Activated CD4-positive, alpha-beta memory T cell treated with anti-CD3 and anti-CD28 coated beads for 36 hours (primary cell): ENCODE measurements around the gene ATP8B1. TPM values are rescaled to one million over a fixed set of nuclear protein-coding genes. Genes with fewer than 3 reads are reported as not detected.
A peak's percentile ranks its signal among the peaks of the same experiment; 100 is the strongest.
"Not testable (repeated sequence)": the region's sequence is repeated elsewhere in the genome, so short reads cannot be mapped to it uniquely, and the experiment has no call there.

Experiments used
- CTCF ChIA-PET: fragments of 350-600 bp; sonication (Branson Sonifier 250); formaldehyde crosslinking; loops from one replicate; lab custom pipeline; 2021; ENCODE audit warnings: antibody characterized with exemption, inconsistent platforms; lab: Charles Lee
- POLR2A ChIA-PET: fragments of 350-600 bp; sonication (Branson Sonifier 250); formaldehyde crosslinking; loops from one replicate; lab custom pipeline; 2021; ENCODE audit warnings: antibody characterized with exemption; lab: Charles Lee
- DNase-seq: peaks from one replicate; pipeline ENCODE4 v3.0.0-alpha.2; 2020
- H3K27ac Mint-ChIP-seq: one replicate; pipeline ENCODE4 v1.8.0; 2021; ENCODE audit warnings: mixed read lengths
- H3K27me3 Mint-ChIP-seq: one replicate; pipeline ENCODE4 v1.8.0; 2021; ENCODE audit warnings: mixed read lengths
- H3K36me3 Mint-ChIP-seq: one replicate; pipeline ENCODE4 v1.8.0; 2021; ENCODE audit warnings: mixed read lengths
- H3K4me1 Mint-ChIP-seq: one replicate; pipeline ENCODE4 v1.8.0; 2021; ENCODE audit warnings: low read depth, mixed read lengths
- H3K4me3 Mint-ChIP-seq: one replicate; pipeline ENCODE4 v1.8.0; 2021; ENCODE audit warnings: mild to moderate bottlenecking, mixed read lengths
- H3K9me3 Mint-ChIP-seq: one replicate; pipeline ENCODE4 v1.8.0; 2021; ENCODE audit warnings: mixed read lengths
- intact Hi-C: fragments of 100-400 bp; cut with micrococcal nuclease; formaldehyde crosslinking; loops from one replicate; pipeline ENCODE4 v1.15.1; 2023
- total RNA-seq, 2 experiments: library from RNA; stranded (reverse); gene quantifications; one replicate each; pipeline ENCODE4 v1.2.3, GENCODE V29; 2021

Gene ATP8B1
- total RNA-seq, 2 experiments from 2014 or later = not detected

DNA sequence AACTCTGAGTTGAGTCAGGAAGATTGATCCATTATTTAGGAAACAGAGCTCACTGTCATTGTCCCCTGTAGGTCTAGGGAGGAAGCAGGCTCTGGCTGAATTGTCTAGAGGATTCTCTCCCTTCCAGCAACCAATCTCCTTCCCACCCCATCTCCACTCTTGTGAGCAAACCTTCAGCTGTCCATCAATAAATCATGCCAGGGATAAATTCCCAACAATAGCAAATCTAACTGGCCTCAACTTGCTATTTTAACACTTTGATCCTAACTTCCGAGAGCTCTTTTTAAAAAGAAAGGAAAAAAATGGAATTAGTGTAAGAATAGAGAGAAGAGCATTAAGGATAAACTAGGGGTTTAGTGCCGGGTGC is 53.5 kb downstream of the ATP8B1 start:
- H3K4me3 Mint-ChIP-seq = no peak overlapping the region
- H3K27ac Mint-ChIP-seq = no peak overlapping the region
- H3K9me3 Mint-ChIP-seq = no peaks in the 10 kb centered on the region
- POLR2A ChIA-PET = no interaction called here
- intact Hi-C loops = no loop called here
- no peaks in the 10 kb centered on the region for H3K36me3 Mint-ChIP-seq
- no peaks in the 10 kb centered on the region for H3K27me3 Mint-ChIP-seq
- DNase-seq = no peak
- CTCF ChIA-PET = no interaction called here
- peaks cover 6% of the 10 kb centered on the region for H3K4me1 Mint-ChIP-seq

DNA sequence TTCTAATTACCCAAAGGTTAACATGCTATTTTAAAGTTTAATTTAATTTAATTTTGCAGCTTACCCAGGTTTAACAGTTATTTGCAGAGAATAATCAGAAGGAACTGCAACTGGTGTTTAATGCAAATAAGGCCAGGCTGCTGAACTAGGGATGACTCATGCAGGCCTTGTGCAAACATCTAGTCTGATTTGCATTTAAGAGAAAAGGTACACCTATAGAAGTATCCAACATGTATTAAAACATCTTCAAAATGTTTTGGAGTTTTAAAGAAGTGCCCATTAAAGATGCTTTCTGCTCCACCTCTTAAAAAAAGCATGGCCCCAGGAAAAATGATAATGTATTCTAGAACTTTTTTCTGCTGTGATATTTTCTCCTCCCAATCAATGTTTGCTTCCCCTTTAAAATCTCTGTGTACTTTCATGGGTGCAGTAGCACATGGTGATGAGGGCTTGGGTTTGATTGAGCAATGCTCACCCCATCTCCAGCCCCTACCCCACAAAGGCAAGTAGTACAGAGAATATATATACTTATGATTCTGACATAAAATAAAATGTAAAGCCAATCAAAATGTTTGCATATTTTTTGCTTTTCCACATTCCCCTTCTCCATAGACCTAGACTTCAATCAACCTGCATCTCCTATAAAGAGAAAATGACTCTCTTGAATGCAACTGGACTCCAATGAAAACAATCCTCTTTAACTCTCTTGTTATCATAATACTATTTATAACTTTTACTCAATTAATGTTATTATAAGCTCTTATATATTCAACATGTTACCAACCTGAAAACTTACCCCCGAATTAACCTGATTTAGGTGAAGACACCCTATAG is 54.1 kb downstream of the ATP8B1 start:
- POLR2A ChIA-PET = no interaction called here

DNA sequence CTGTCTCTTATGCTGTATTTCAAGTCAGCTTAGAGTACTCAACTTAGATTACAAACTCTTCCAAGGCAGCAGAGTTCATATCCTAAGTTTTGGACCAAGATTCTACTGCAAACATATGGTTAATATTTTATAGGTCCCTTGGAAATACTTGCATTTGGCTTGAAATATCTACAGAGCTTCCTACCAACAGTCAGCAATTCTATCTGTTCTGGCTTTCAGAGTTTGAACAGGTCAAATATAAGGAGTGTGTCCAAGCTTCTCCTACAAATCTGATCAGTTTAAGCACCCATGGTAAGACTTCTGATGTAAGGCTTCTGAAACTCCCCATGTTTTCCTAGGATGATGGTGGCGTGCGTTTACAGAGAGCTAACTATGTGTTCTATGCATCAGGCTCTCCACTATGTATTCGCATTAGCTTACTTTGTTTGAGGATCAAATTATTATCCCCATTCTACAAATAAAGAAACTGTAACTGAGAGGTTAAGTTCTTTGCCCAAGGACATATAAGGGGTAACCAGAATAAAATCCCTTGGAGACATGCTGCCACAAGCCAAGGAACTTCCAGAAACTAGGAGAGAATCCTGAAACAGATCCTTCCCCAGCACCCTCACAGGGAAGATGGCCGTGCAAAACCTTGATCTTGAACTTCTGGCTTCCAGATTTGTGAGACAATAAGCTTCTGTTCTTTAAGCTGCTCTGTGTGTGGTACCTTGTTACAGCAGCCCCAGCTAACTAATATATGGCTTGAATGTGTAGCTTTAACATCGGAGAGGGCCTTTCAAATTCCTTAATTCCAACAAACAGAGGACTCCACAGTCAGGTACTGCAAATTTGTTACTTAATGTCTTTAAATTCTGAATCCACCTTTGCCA is 55.1 kb downstream of the ATP8B1 start:
- CTCF ChIA-PET = no interaction called here
- POLR2A ChIA-PET = no interaction called here
- no peak for DNase-seq
- no peak overlapping the region for H3K27ac Mint-ChIP-seq
- intact Hi-C loops = no loop called here
- no peaks in the 10 kb centered on the region for H3K27me3 Mint-ChIP-seq
- H3K9me3 Mint-ChIP-seq = no peaks in the 10 kb centered on the region
- H3K4me3 Mint-ChIP-seq = no peak overlapping the region
- no peaks in the 10 kb centered on the region for H3K36me3 Mint-ChIP-seq
- H3K4me1 Mint-ChIP-seq = peaks cover 4% of the 10 kb centered on the region

More for the DNA sequence above, 54.1 kb downstream of the ATP8B1 start:
- intact Hi-C loops = no loop called here
- Mint-ChIP-seq H3K27me3 (no peaks in the 10 kb centered on the region), H3K27ac (no peak overlapping the region), H3K36me3 (no peaks in the 10 kb centered on the region), H3K4me1 (peaks cover 6% of the 10 kb centered on the region), H3K9me3 (no peaks in the 10 kb centered on the region), H3K4me3 (no peak overlapping the region)
- DNase-seq = no peak
- CTCF ChIA-PET = no interaction called here

GRCh38 chr18:57744211-57744694 is 58.9 kb downstream of the ATP8B1 start:
- no peaks in the 10 kb centered on the region for H3K27me3 Mint-ChIP-seq

GRCh38 chr18:57743008-57743407 is 60.1 kb downstream of the ATP8B1 start:
- no peak overlapping the region for H3K4me3 Mint-ChIP-seq
- no peak for DNase-seq
- H3K36me3 Mint-ChIP-seq = peaks cover 7% of the 10 kb centered on the region
- peaks cover 7% of the 10 kb centered on the region for H3K9me3 Mint-ChIP-seq
- no peak overlapping the region for H3K27ac Mint-ChIP-seq
- intact Hi-C loops = no loop called here
- no peaks in the 10 kb centered on the region for H3K4me1 Mint-ChIP-seq
- CTCF ChIA-PET = no interaction called here
- no peaks in the 10 kb centered on the region for H3K27me3 Mint-ChIP-seq
- POLR2A ChIA-PET = no interaction called here

More at GRCh38 chr18:57744211-57744694, 58.9 kb downstream of the ATP8B1 start:
- H3K4me3 Mint-ChIP-seq = no peak overlapping the region
- no peak overlapping the region for H3K27ac Mint-ChIP-seq
- peaks cover 4% of the 10 kb centered on the region for H3K9me3 Mint-ChIP-seq
- H3K4me1 Mint-ChIP-seq = no peaks in the 10 kb centered on the region
- DNase-seq = no peak
- H3K36me3 Mint-ChIP-seq = peaks cover 3% of the 10 kb centered on the region
- ChIA-PET POLR2A (no interaction called here), CTCF (no interaction called here)
- intact Hi-C loops = no loop called here

DNA sequence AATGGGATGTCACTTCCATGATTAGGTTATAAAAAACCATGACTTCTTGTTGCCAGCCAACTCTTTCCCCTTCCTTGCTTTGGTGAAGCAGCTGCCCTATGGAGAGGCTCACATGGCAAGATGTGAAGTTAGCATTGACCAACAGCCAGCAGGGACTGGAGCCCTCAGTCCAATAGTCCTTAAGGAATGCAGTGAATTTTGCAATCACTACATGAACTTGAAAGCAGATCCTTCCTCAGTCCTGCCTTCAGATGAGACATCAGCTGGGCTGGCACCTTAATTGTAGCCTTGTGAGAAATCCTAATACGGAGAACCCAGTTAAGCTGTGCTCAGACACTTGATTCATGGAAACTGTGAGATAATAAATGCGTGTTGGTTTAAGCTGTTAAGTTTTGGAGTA is 61.8 kb downstream of the ATP8B1 start:
- CTCF ChIA-PET = no interaction called here

DNA sequence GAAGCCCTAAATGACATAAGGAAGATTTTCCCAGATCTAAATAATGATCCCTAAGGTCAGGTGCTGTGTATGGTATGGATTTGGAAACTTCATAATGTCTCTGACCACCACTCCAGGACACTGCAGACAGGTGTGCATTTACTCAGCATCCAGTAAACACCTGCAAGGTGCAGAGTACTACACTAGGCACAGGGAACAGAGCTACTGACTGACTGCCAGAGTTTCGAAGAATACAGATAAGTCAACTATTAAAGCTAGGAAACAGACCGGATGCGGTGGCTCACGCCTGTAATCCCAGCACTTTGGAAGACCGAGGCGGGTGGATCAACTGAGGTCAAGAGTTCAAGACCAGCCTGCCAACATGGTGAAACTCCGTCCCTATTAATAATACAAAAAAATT is 65.0 kb downstream of the ATP8B1 start:
- POLR2A ChIA-PET = no interaction called here
- no peak overlapping the region for H3K27ac Mint-ChIP-seq
- no peak for DNase-seq
- peaks cover 19% of the 10 kb centered on the region for H3K36me3 Mint-ChIP-seq
- H3K27me3 Mint-ChIP-seq = no peaks in the 10 kb centered on the region
- H3K4me3 Mint-ChIP-seq = no peak overlapping the region
- intact Hi-C loops = no loop called here
- peaks cover 21% of the 10 kb centered on the region for H3K9me3 Mint-ChIP-seq
- CTCF ChIA-PET = no interaction called here
- no peaks in the 10 kb centered on the region for H3K4me1 Mint-ChIP-seq

More for the DNA sequence above, 61.8 kb downstream of the ATP8B1 start:
- H3K27me3 Mint-ChIP-seq = no peaks in the 10 kb centered on the region
- POLR2A ChIA-PET = no interaction called here
- no peak overlapping the region for H3K4me3 Mint-ChIP-seq
- no peaks in the 10 kb centered on the region for H3K4me1 Mint-ChIP-seq
- H3K9me3 Mint-ChIP-seq = peaks cover 7% of the 10 kb centered on the region
- intact Hi-C loops = no loop called here
- no peak for DNase-seq
- H3K27ac Mint-ChIP-seq = no peak overlapping the region
- H3K36me3 Mint-ChIP-seq = peaks cover 11% of the 10 kb centered on the region

DNA sequence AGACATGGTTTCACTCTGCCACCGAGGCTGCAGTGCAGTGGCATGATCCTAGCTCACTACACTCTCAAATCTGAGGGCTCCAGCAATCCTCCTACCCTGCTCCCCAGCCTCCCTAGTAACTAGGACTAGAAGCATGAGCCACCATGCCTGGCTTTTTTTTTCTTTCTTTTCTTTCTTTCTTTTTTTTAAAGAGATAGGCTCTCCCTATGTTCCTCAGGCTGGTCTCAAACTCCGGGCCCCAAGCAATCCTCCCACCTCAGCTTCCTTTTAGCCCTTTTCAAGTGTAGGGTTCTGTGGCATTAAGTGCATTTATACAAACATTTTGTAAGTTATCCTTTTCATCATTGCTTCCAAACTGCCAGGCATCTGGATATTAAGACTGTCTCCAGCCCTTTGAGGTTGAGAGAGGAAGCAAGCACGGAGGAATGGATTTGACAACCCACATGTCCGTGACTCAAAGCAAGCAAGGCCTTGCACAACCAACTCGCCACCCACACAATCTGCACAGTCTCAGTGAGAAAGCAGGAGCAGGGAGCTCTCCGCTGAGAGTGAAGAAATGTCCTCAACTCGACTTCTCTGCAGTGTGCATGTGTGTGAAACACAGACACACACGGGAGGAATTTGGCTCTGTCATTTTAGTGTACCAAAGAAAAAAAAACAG is 65.6 kb downstream of the ATP8B1 start:
- POLR2A ChIA-PET = no interaction called here
- H3K27ac Mint-ChIP-seq = no peak overlapping the region
- CTCF ChIA-PET = no interaction called here
- peak; percentile 12 for DNase-seq
- H3K36me3 Mint-ChIP-seq = peaks cover 19% of the 10 kb centered on the region
- H3K27me3 Mint-ChIP-seq = no peaks in the 10 kb centered on the region
- H3K4me3 Mint-ChIP-seq = no peak overlapping the region
- intact Hi-C loops = no loop called here
- peaks cover 25% of the 10 kb centered on the region for H3K9me3 Mint-ChIP-seq
- no peaks in the 10 kb centered on the region for H3K4me1 Mint-ChIP-seq

DNA sequence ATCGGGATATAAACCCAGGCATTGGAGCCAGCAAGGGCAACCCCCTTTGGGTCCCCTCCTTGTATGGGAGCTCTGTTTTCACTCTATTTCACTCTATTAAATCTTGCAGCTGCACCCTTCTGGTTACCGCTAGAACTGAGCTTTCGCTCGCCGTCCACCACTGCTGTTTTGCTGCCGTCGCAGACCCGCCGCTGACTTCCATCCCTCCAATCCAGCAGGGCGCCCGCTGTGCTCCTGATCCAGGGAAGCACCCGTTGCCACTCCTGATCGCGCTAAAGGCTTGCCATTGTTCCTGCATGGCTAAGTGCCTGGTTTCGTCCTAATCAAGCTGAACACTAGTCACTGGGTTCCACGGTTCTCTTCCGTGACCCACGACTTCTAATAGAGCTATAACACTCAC is 68.1 kb downstream of the ATP8B1 start:
- Mint-ChIP-seq H3K36me3 (peaks cover 19% of the 10 kb centered on the region), H3K9me3 (peaks cover 38% of the 10 kb centered on the region)
- H3K27me3 Mint-ChIP-seq, DNase-seq, H3K4me1 Mint-ChIP-seq, intact Hi-C loops, H3K27ac Mint-ChIP-seq, POLR2A ChIA-PET, CTCF ChIA-PET, H3K4me3 Mint-ChIP-seq: not testable (repeated sequence)

- H3K4me1 Mint-ChIP-seq = no peaks in the 10 kb centered on the region
These were observed 69.3 kb downstream of the ATP8B1 start for GRCh38 chr18:57733861-57734260.

DNA sequence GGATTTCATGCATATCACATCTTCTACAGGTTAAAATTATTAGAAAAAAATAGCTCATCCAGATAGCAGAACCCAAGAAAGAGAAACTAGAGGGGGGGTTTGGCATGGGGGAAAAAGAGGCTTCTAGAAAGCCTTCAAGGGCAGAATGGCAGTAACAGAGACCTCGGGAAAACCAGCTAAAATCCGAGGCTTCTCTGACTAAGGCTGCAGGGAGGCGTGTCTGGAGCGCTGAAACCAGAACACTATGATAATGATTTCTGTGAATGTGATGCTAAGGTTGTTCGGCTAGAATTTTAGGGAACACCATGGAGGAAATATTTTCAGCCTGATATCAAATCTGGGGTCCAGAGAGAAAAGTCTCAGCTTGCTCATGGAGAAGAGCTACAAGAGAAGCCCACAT is 73.0 kb downstream of the ATP8B1 start:
- CTCF ChIA-PET = no interaction called here

More at GRCh38 chr18:57733861-57734260, 69.3 kb downstream of the ATP8B1 start:
- ChIA-PET CTCF (no interaction called here), POLR2A (no interaction called here)
- Mint-ChIP-seq H3K4me3 (no peak overlapping the region), H3K27me3 (no peaks in the 10 kb centered on the region), H3K9me3 (peaks cover 42% of the 10 kb centered on the region), H3K36me3 (peaks cover 16% of the 10 kb centered on the region), H3K27ac (no peak overlapping the region)
- intact Hi-C loops = no loop called here
- DNase-seq = no peak

GRCh38 chr18:57728941-57729511 is 74.1 kb downstream of the ATP8B1 start:
- CTCF ChIA-PET = no interaction called here

More for the DNA sequence above, 73.0 kb downstream of the ATP8B1 start:
- no peaks in the 10 kb centered on the region for H3K27me3 Mint-ChIP-seq
- no peak for DNase-seq
- H3K9me3 Mint-ChIP-seq = peaks cover 63% of the 10 kb centered on the region
- no peak overlapping the region for H3K27ac Mint-ChIP-seq
- POLR2A ChIA-PET = no interaction called here
- no peaks in the 10 kb centered on the region for H3K4me1 Mint-ChIP-seq
- intact Hi-C loops = no loop called here
- peaks cover 7% of the 10 kb centered on the region for H3K36me3 Mint-ChIP-seq
- H3K4me3 Mint-ChIP-seq = no peak overlapping the region

More at GRCh38 chr18:57728941-57729511, 74.1 kb downstream of the ATP8B1 start:
- POLR2A ChIA-PET = no interaction called here
- H3K27me3 Mint-ChIP-seq = no peaks in the 10 kb centered on the region
- H3K9me3 Mint-ChIP-seq = peaks cover 58% of the 10 kb centered on the region
- no peak for DNase-seq
- H3K27ac Mint-ChIP-seq = no peak overlapping the region
- no peaks in the 10 kb centered on the region for H3K4me1 Mint-ChIP-seq
- H3K36me3 Mint-ChIP-seq = peaks cover 5% of the 10 kb centered on the region
- intact Hi-C loops = no loop called here
- no peak overlapping the region for H3K4me3 Mint-ChIP-seq
